Stomach smooth muscle (tissue), 2 donors: ENCODE data around the gene ALDOC.

Experiments
- H3K27ac ChIP-seq: one replicate; pipeline ENCODE4 v1.7.0; 2013; ENCODE audit warnings: mild to moderate bottlenecking, low read length, inconsistent platforms
- H3K27me3 ChIP-seq, 2 donors: one replicate each; pipeline ENCODE4 v1.7.0; 2013; ENCODE audit warnings: low read length in 2 of 2; ENCODE audit not compliant: insufficient read depth in 2 of 2, control insufficient read depth in 1 of 2
- H3K36me3 ChIP-seq, 2 donors: one replicate each; pipeline ENCODE4 v1.7.0; 2013; ENCODE audit warnings: low read length in 2 of 2; ENCODE audit not compliant: control insufficient read depth in 2 of 2, insufficient read depth in 2 of 2
- H3K4me1 ChIP-seq: one replicate; pipeline ENCODE4 v1.7.0; 2013; ENCODE audit warnings: low read length; ENCODE audit not compliant: control insufficient read depth, insufficient read depth
- H3K4me3 ChIP-seq, 2 donors: one replicate each; pipeline ENCODE4 v1.7.0; 2013; ENCODE audit warnings: low read length in 2 of 2
- H3K9ac ChIP-seq, 2 donors: one replicate each; pipeline ENCODE4 v1.7.0; 2013; ENCODE audit warnings: low read length in 2 of 2, mild to moderate bottlenecking in 1 of 2
- H3K9me3 ChIP-seq, 2 donors: one replicate each; pipeline ENCODE4 v1.7.0; 2013; ENCODE audit warnings: low read length in 2 of 2; ENCODE audit not compliant: control insufficient read depth in 2 of 2
- donor health status: healthy.
- donor health status: Pancreatic carcinoma.

The ALDOC gene

GRCh38 chr17:28544402-28545140, 32.1 kb downstream of the ALDOC start:
- H3K4me3 ChIP-seq: no peak overlapping the region
- peaks cover 8% of the 10 kb centered on the region for H3K4me1 ChIP-seq
- H3K27me3 ChIP-seq: no peaks in the 10 kb centered on the region
- no peaks in the 10 kb centered on the region for H3K9me3 ChIP-seq
- H3K36me3 ChIP-seq: peaks cover 4 to 8% of the 10 kb centered on the region in 2 donors
- H3K9ac ChIP-seq: no peak overlapping the region
- no peak overlapping the region for H3K27ac ChIP-seq

- H3K36me3 ChIP-seq: no peaks in the 10 kb centered on the region
- H3K27me3 ChIP-seq: no peaks in the 10 kb centered on the region
- no peak overlapping the region for H3K4me3 ChIP-seq
- no peak overlapping the region for H3K27ac ChIP-seq
- no peaks in the 10 kb centered on the region for H3K9me3 ChIP-seq
- H3K4me1 ChIP-seq: no peaks in the 10 kb centered on the region
- H3K9ac ChIP-seq: no peak overlapping the region
These were observed 35.3 kb downstream of the ALDOC start for GRCh38 chr17:28541439-28541838.

DNA sequence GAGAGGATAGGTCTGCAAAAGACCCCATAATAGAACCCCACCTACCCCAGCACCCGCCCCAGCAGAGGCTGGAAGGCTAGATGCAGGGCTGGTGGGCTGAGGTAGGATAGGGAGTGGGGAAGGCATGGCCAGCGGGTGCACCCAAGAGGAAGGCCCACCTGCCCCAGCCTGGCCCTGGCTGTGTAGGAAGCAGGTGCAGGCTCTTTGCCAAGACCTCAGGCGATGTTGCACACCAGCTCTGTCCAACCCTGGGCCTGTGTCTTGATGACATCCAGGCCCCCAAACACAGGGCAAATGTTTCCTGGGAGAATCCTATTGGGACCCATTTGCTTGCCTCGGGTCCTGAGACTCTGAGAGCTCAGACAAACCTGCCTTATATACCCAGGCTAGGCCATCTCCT, 36.5 kb downstream of the ALDOC start:
- Histone ChIP-seq H3K27me3 (no peaks in the 10 kb centered on the region), H3K36me3 (no peaks in the 10 kb centered on the region), H3K4me1 (no peaks in the 10 kb centered on the region), H3K9me3 (no peaks in the 10 kb centered on the region), H3K4me3 (no peak overlapping the region), H3K9ac (no peak overlapping the region), H3K27ac (no peak overlapping the region)

- H3K9ac ChIP-seq: no peak overlapping the region
- no peaks in the 10 kb centered on the region for H3K9me3 ChIP-seq
- H3K4me3 ChIP-seq: no peak overlapping the region
- H3K27me3 ChIP-seq: no peaks in the 10 kb centered on the region
- no peaks in the 10 kb centered on the region for H3K4me1 ChIP-seq
- H3K36me3 ChIP-seq: no peaks in the 10 kb centered on the region
- H3K27ac ChIP-seq: no peak overlapping the region
These were observed 38.3 kb downstream of the ALDOC start for GRCh38 chr17:28538296-28538895.

- Histone ChIP-seq H3K4me1 (no peaks in the 10 kb centered on the region), H3K9ac (no peak overlapping the region), H3K9me3 (no peaks in the 10 kb centered on the region), H3K27ac (no peak overlapping the region), H3K36me3 (no peaks in the 10 kb centered on the region), H3K27me3 (no peaks in the 10 kb centered on the region), H3K4me3 (no peak overlapping the region)
These were observed 39.5 kb downstream of the ALDOC start for GRCh38 chr17:28537219-28537610.

- Histone ChIP-seq H3K36me3 (no peaks in the 10 kb centered on the region), H3K9me3 (no peaks in the 10 kb centered on the region)
These were observed 40.0 kb downstream of the ALDOC start for GRCh38 chr17:28536532-28537218.

GRCh38 chr17:28534740-28535375, 41.8 kb downstream of the ALDOC start:
- Histone ChIP-seq H3K27me3 (peaks cover 0 to 7% of the 10 kb centered on the region in 2 donors), H3K9ac (no peak overlapping the region), H3K4me1 (no peaks in the 10 kb centered on the region), H3K9me3 (no peaks in the 10 kb centered on the region), H3K4me3 (no peak overlapping the region), H3K36me3 (no peaks in the 10 kb centered on the region), H3K27ac (no peak overlapping the region)

More at GRCh38 chr17:28536532-28537218, 40.0 kb downstream of the ALDOC start:
- no peak overlapping the region for H3K27ac ChIP-seq
- no peak overlapping the region for H3K4me3 ChIP-seq
- peaks cover 0 to under 1% of the 10 kb centered on the region in 2 donors for H3K27me3 ChIP-seq
- no peaks in the 10 kb centered on the region for H3K4me1 ChIP-seq
- H3K9ac ChIP-seq: no peak overlapping the region

- H3K9ac ChIP-seq: no peak overlapping the region
- H3K36me3 ChIP-seq: no peaks in the 10 kb centered on the region
- H3K27ac ChIP-seq: no peak overlapping the region
- no peaks in the 10 kb centered on the region for H3K4me1 ChIP-seq
- no peak overlapping the region for H3K4me3 ChIP-seq
- H3K27me3 ChIP-seq: peaks cover 0 to 7% of the 10 kb centered on the region in 2 donors
- H3K9me3 ChIP-seq: no peaks in the 10 kb centered on the region
These were observed 43.4 kb downstream of the ALDOC start for GRCh38 chr17:28533091-28533807.

DNA sequence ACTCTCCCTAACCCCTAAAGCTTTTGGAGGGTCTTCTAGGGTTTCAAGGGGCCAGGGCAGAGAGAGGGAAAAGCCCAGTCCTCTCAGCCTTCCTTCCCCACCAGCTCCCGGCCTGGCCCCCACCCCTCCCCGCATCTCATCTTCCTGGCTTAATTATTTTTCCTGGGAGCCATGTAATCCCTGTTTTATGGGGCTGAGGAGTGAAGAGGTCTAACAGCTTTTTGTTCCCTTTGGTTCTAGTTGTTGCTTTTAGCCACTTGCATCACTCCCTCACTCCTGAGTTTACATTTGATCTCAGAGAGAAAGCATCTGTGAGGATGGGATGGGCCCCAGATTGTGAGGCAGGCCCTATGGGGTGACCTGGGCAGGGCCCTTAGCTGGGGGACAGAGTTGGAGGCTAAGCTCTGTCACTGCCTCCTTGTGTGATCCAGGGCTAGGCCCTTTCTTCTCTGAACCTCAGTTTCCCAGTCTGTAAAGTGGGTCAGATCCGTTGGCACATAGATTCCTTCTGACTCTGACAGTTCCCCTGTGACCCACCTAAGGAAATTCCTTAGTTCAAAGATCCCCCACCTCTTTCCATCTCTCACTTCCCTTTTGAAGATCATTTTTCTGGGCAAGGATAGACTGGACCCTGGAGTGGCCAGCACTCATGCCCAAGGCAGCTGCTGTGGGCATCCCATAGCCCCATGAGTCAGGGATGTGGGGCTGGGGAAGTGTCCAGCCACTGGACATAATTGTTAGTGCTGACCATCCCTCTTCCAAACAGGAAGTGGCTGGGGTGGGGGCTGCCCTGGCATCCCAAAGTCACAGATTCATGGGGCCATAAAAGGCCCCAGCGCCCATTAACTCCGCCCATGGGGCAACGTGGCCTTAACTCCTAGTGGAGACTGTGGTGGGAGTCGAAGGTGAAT, 44.4 kb downstream of the ALDOC start:
- H3K4me1 ChIP-seq: no peaks in the 10 kb centered on the region
- no peak overlapping the region for H3K9ac ChIP-seq
- no peak overlapping the region for H3K4me3 ChIP-seq
- no peak overlapping the region for H3K27ac ChIP-seq
- H3K9me3 ChIP-seq: no peaks in the 10 kb centered on the region
- no peaks in the 10 kb centered on the region for H3K36me3 ChIP-seq
- peaks cover 0 to 7% of the 10 kb centered on the region in 2 donors for H3K27me3 ChIP-seq
